GM23338 (cell line): ENCODE results near the gene PRUNE2. TPM values are rescaled to one million over a fixed set of nuclear protein-coding genes. Genes with fewer than 3 reads are reported as not detected.

Experiments used
- ATAC-seq: fragments of 200-7000 bp; cut with Tn5 transposase; 3 replicates; pipeline ENCODE4 v1.9.1; 2020
- DNase-seq: peaks from one replicate; pipeline ENCODE4 v3.0.0-alpha.2; 2015; ENCODE audit warnings: low spot score
- H2AFZ ChIP-seq: fragments of 200-600 bp; sonication (generic); 2 replicates; pipeline ENCODE4 v1.8.0; 2016; ENCODE audit warnings: antibody characterized with exemption, mild to moderate bottlenecking, moderate library complexity
- H3F3A ChIP-seq: fragments of 200-600 bp; sonication (generic); replicated peaks from 2 replicates; pipeline ENCODE4 v1.8.0; 2017; ENCODE audit warnings: antibody characterized with exemption, mixed run types, low read depth
- H3K27ac ChIP-seq: fragments of 200-600 bp; sonication (generic); 2 replicates; pipeline ENCODE4 v1.6.1; 2016; ENCODE audit warnings: low read depth
- H3K27me3 ChIP-seq: fragments of 200-600 bp; sonication (generic); 2 replicates; pipeline ENCODE4 v1.8.0; 2016; ENCODE audit warnings: mild to moderate bottlenecking, mixed run types, moderate library complexity; ENCODE audit not compliant: insufficient read depth
- H3K36me3 ChIP-seq: fragments of 200-600 bp; sonication (generic); 2 replicates; pipeline ENCODE4 v1.8.0; 2016; ENCODE audit warnings: mild to moderate bottlenecking; ENCODE audit not compliant: insufficient read depth
- H3K4me1 ChIP-seq: fragments of 200-600 bp; sonication (generic); 2 replicates; pipeline ENCODE4 v1.8.0; 2016; ENCODE audit warnings: mild to moderate bottlenecking, moderate library complexity; ENCODE audit not compliant: insufficient read depth
- H3K4me2 ChIP-seq: fragments of 200-600 bp; sonication (generic); 2 replicates; pipeline ENCODE4 v1.7.1; 2017; ENCODE audit warnings: mixed run types
- H3K4me3 ChIP-seq: fragments of 200-600 bp; sonication (generic); 2 replicates; pipeline ENCODE4 v1.6.1; 2016; ENCODE audit warnings: mixed run types
- H3K79me2 ChIP-seq: fragments of 200-600 bp; sonication (generic); replicated peaks from 2 replicates; pipeline ENCODE4 v1.8.0; 2017; ENCODE audit warnings: mild to moderate bottlenecking; ENCODE audit not compliant: insufficient read depth
- H3K9me2 ChIP-seq: fragments of 200-600 bp; sonication (generic); 2 replicates; pipeline ENCODE4 v1.8.0; 2017; ENCODE audit not compliant: insufficient read depth
- H4K20me1 ChIP-seq: fragments of 200-600 bp; sonication (generic); replicated peaks from 2 replicates; pipeline ENCODE4 v1.8.0; 2017; ENCODE audit warnings: mild to moderate bottlenecking; ENCODE audit not compliant: insufficient read depth
- H3K27ac Mint-ChIP-seq: 2 replicates; pipeline ENCODE4 v1.8.0; 2020; ENCODE audit warnings: inconsistent platforms, mild to moderate bottlenecking, moderate library complexity, mixed read lengths
- H3K27me3 Mint-ChIP-seq: 3 replicates; pipeline ENCODE4 v1.8.0; 2022; ENCODE audit warnings: low read depth, mild to moderate bottlenecking, moderate library complexity, mixed read lengths, inconsistent platforms; ENCODE audit not compliant: insufficient read depth, poor library complexity
- H3K36me3 Mint-ChIP-seq: 3 replicates; pipeline ENCODE4 v1.8.0; 2021; ENCODE audit warnings: low read depth, mild to moderate bottlenecking, inconsistent platforms, moderate library complexity, mixed read lengths
- H3K4me1 Mint-ChIP-seq: 3 replicates; pipeline ENCODE4 v1.8.0; 2020; ENCODE audit warnings: mild to moderate bottlenecking, inconsistent platforms, mixed read lengths
- H3K4me3 Mint-ChIP-seq: 3 replicates; pipeline ENCODE4 v1.8.0; 2021; ENCODE audit warnings: moderate library complexity, mild to moderate bottlenecking, inconsistent platforms, mixed read lengths
- H3K9me3 Mint-ChIP-seq: 3 replicates; pipeline ENCODE4 v1.8.0; 2020; ENCODE audit warnings: moderate library complexity, mild to moderate bottlenecking, inconsistent platforms, mixed read lengths
- CREB1 ChIP-seq: fragments of 250-450 bp; sonication (Bioruptor Pico); IDR thresholded peaks from 2 replicates; pipeline ENCODE4 v1.5.0; 2020; ENCODE audit warnings: low read depth, mild to moderate bottlenecking, moderate library complexity
- CTCF ChIP-seq, 2 experiments: fragments of 200-600 bp in 1 of 2; sonication (generic) in 1 of 2; conservative IDR thresholded peaks; 2 replicates each; pipeline versions ENCODE4 v1.5.1 to v1.6.1; 2016 to 2017; ENCODE audit warnings: antibody characterized with exemption in 2 of 2, low read depth in 2 of 2, mild to moderate bottlenecking in 2 of 2, moderate library complexity in 1 of 2
- ETS1 ChIP-seq: IDR thresholded peaks from 2 replicates; pipeline ENCODE4 v1.6.1; 2016; ENCODE audit warnings: antibody characterized with exemption
- EZH2 ChIP-seq: fragments of 200-600 bp; sonication (generic); IDR thresholded peaks from one replicate; pipeline ENCODE4 v1.8.0; 2017; ENCODE audit warnings: antibody characterized with exemption, mild to moderate bottlenecking, low read depth; ENCODE audit not compliant: unreplicated experiment
- EZH2phosphoT487 ChIP-seq: fragments of 200-600 bp; sonication (generic); IDR thresholded peaks from one replicate; pipeline ENCODE4 v1.8.1; 2018; ENCODE audit warnings: antibody characterized with exemption; ENCODE audit not compliant: unreplicated experiment
- JUNB ChIP-seq: IDR thresholded peaks from one replicate; pipeline ENCODE4 v1.6.1; 2016; ENCODE audit warnings: antibody characterized with exemption; ENCODE audit not compliant: unreplicated experiment
- NANOG ChIP-seq: IDR thresholded peaks from 2 replicates; pipeline ENCODE4 v1.6.1; 2016; ENCODE audit warnings: antibody characterized with exemption, borderline replicate concordance
- POLR2AphosphoS5 ChIP-seq: IDR thresholded peaks from 2 replicates; pipeline ENCODE4 v1.6.1; 2016; ENCODE audit warnings: antibody characterized with exemption, low read depth
- REST ChIP-seq: IDR thresholded peaks from one replicate; pipeline ENCODE4 v1.6.1; 2018; ENCODE audit warnings: antibody characterized with exemption; ENCODE audit not compliant: unreplicated experiment
- STAT1 ChIP-seq: IDR thresholded peaks from one replicate; pipeline ENCODE4 v1.6.1; 2016; ENCODE audit warnings: antibody characterized with exemption; ENCODE audit not compliant: unreplicated experiment
- ZNF114 ChIP-seq: fragments of 250-450 bp; sonication (Bioruptor Pico); IDR thresholded peaks from 2 replicates; pipeline ENCODE4 v1.5.0; 2020; ENCODE audit warnings: mild to moderate bottlenecking, moderate library complexity
- ZNF331 ChIP-seq: fragments of 250-450 bp; sonication (Bioruptor Pico); IDR thresholded peaks from 2 replicates; pipeline ENCODE4 v1.5.0; 2020; ENCODE audit warnings: low read depth, mild to moderate bottlenecking, moderate library complexity
- ZNF462 ChIP-seq: fragments of 250-450 bp; sonication (Bioruptor Pico); IDR thresholded peaks from 2 replicates; pipeline ENCODE4 v1.5.0; 2020; ENCODE audit warnings: mild to moderate bottlenecking, moderate library complexity
- polyA plus RNA-seq: library from polyadenylated mRNA; unstranded; fragments of >200 nt; fragmentation: Nextera tagmentation; extraction: Ambion mirVana; gene quantifications from 2 replicates; pipeline ENCODE4 v1.2.1, GENCODE V29; 2016
- total RNA-seq: library from RNA; depleted of rRNA; stranded (reverse); fragments of >200 nt; shearing (Covaris generic); gene quantifications from 2 replicates; pipeline ENCODE4 v1.2.3, GENCODE V29; 2014

The PRUNE2 gene
- total and polyA plus RNA-seq, 2 experiments from 2014 or later, result 10.6 to 26.5 TPM

- TF ChIP-seq EZH2 (no peak), JUNB (no peak), STAT1 (no peak)
Observed at GRCh38 chr9:76949865-76950264, 44.0 kb upstream of the PRUNE2 start (continued).

GRCh38 chr9:76944011-76944410 lies 38.1 kb upstream of the PRUNE2 start:
- H2AFZ ChIP-seq, result no peak overlapping the region
- no peaks in the 10 kb centered on the region for H4K20me1 ChIP-seq
- H3F3A ChIP-seq, result no peaks in the 10 kb centered on the region
- no peak overlapping the region for H3K27ac Mint-ChIP-seq
- no peak for DNase-seq
- no peaks in the 10 kb centered on the region for H3K36me3 ChIP-seq
- no peaks in the 10 kb centered on the region for H3K27me3 Mint-ChIP-seq
- TF ChIP-seq CTCF (conservative IDR thresholded peaks at IDR 0.05; ENCODE audit: low read depth in 2 of 2), result no peak
- TF ChIP-seq POLR2AphosphoS5, result no peak
- no peak for TF ChIP-seq NANOG
- TF ChIP-seq JUNB, result no peak
- no peak for TF ChIP-seq REST
- TF ChIP-seq ETS1, result no peak
- TF ChIP-seq STAT1, result no peak
- no peak for TF ChIP-seq EZH2
- TF ChIP-seq ZNF462 (CRISPR knock-in tag), result no peak
- TF ChIP-seq EZH2phosphoT487, result no peak
- TF ChIP-seq ZNF331 (CRISPR knock-in tag), result no peak
- TF ChIP-seq ZNF114 (CRISPR knock-in tag), result no peak
- TF ChIP-seq CREB1 (CRISPR knock-in tag), result no peak
- no peaks in the 10 kb centered on the region for H3K36me3 Mint-ChIP-seq
- H3K4me1 Mint-ChIP-seq, result no peaks in the 10 kb centered on the region
- no peaks in the 10 kb centered on the region for H3K27me3 ChIP-seq
- no peak overlapping the region for H3K4me2 ChIP-seq
- H3K9me3 Mint-ChIP-seq, result no peaks in the 10 kb centered on the region
- no peak for ATAC-seq
- no peaks in the 10 kb centered on the region for H3K4me1 ChIP-seq
- no peak overlapping the region for H3K27ac ChIP-seq
- H3K4me3 ChIP-seq, result no peak overlapping the region
- H3K4me3 Mint-ChIP-seq, result no peak overlapping the region
- peaks cover 10% of the 10 kb centered on the region; the same call in 1 of the 2 replicates for H3K9me2 ChIP-seq
- no peaks in the 10 kb centered on the region for H3K79me2 ChIP-seq
